LNCaP clone FGC (cell line): Measurements from ENCODE around the gene CLEC19A.

Experiments
- DNase-seq: peaks from one replicate; pipeline ENCODE4 v3.0.0-alpha.2; 2011; ENCODE audit warnings: low read depth
- H3K4me3 ChIP-seq: 2 replicates; pipeline ENCODE4 v1.5.1; 2011; ENCODE audit warnings: mild to moderate bottlenecking, low read depth, low read length, control low read depth
- TF ChIP-seq, protein P1 (sequence below): IDR thresholded peaks from 2 replicates; pipeline ENCODE4 v1.5.1; 2012; ENCODE audit warnings: mild to moderate bottlenecking; ENCODE audit not compliant: control insufficient read depth, insufficient read depth; ENCODE audit errors: extremely low read depth

CLEC19A gene

DNA sequence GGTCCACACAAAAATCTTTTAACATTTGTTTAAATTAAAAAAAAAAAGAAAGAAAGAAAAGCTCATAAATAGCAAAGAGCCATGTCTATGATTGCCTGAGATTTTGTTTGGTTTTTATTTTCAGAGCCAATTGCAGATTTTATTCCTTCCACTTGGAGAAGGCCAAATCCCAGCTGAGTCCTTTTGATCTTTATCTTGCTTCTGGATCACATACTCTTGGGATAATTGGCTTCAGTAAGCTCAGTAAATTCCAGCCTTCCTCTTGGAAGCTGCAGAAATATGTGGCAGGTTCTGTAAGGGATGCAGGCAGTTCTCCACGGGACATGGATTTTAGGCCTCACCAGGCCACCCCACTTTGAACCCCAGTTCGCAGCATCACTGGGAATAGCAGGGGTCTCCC is 68.8 kb downstream of the CLEC19A start:
- no peak for DNase-seq
- no peak overlapping the region for H3K4me3 ChIP-seq
- TF ChIP-seq, protein P1, sequence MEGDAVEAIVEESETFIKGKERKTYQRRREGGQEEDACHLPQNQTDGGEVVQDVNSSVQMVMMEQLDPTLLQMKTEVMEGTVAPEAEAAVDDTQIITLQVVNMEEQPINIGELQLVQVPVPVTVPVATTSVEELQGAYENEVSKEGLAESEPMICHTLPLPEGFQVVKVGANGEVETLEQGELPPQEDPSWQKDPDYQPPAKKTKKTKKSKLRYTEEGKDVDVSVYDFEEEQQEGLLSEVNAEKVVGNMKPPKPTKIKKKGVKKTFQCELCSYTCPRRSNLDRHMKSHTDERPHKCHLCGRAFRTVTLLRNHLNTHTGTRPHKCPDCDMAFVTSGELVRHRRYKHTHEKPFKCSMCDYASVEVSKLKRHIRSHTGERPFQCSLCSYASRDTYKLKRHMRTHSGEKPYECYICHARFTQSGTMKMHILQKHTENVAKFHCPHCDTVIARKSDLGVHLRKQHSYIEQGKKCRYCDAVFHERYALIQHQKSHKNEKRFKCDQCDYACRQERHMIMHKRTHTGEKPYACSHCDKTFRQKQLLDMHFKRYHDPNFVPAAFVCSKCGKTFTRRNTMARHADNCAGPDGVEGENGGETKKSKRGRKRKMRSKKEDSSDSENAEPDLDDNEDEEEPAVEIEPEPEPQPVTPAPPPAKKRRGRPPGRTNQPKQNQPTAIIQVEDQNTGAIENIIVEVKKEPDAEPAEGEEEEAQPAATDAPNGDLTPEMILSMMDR, result no peak

DNA sequence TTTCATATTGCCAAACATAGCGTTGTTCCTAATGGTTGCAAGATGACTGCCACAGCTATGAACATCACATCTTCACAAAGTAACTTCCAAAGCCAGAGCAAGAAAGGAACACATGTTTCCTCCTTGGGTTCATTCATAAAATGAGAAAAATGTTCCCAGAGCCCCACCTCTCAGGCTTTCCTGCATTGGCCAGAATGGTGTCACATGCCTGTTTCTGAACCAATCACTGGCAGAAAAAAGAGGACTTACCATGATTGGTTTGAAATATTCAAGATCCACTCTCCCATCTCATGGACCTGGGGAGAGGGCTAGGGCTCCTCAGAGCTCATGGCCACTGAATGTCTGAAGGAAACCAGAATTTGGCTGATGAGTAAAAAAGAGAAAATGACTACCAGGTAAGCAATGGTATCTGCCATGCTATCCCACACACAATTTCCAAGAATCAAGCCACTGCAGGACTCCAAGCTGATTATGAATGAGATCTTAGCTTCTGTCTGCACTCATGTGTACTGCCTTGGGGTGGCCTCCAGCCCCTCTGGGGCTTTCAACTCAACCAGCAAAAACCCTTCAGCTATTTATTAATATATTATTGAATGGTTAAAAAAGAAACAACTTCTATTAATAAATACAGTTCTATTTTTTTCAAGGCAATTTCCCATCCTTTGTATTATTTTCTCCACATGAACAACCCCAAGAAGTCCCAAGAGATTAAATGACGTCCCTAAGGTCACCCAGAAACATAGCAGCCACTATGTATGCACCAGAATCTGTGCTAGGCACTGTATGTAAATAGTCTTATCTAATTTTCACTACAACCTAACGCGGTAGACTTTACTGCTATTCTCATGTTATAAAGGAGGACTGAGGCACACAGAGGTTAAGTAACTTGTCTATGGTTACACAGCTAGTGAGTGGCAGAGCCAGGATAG is 70.8 kb downstream of the CLEC19A start:
- H3K4me3 ChIP-seq, result no peak overlapping the region
- DNase-seq, result no peak
- TF ChIP-seq, protein P1, result no peak

DNA sequence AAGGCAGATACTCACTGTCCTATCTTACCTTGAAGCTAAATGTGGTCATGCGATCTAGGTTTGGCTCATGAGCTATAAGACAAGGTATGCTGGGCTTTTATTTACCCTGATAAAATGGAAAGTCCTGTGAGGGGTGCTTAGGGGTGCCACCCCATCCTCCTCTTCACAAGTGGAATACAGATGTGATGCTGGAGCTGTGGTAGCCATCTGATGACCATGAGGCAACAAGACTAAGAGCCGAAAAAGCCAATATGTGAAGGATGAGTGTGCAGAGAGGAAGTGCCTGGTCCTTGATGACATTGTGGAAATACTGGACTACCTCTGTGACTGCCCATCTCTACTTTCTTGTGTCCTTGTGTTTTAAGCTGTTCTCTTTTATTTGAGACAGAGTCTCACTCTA is 74.0 kb downstream of the CLEC19A start:
- DNase-seq, result no peak
- no peak overlapping the region for H3K4me3 ChIP-seq
- TF ChIP-seq, protein P1, result no peak
